ENCODE data around the gene SLAMF9. TPM values are rescaled to one million over a fixed set of nuclear protein-coding genes. Genes with fewer than 3 reads are reported as not detected.
A peak's percentile ranks its signal among the peaks of the same experiment; 100 is the strongest.

SLAMF9 gene
- total RNA-seq, 4 donors from 2014 or later = not detected

GRCh38 chr1:159968901-159969300 is 14.9 kb upstream of the SLAMF9 start:
- intact Hi-C loops (cut with DNase I; ENCODE audit: low total_unique reads) = no loop called here
- peak in 1 of 2 donors; percentile 14 for DNase-seq (ENCODE audit: low spot score in 2 of 2)
- TF ChIP-seq CTCF (IDR thresholded peaks at IDR 0.05) = no peak
- no peak for TF ChIP-seq POLR2A (IDR thresholded peaks at IDR 0.05)
- no peak overlapping the region for H3K4me3 ChIP-seq (ENCODE audit: low read depth, poor library complexity, severe bottlenecking)
- 96 to 97% methylated on average over 3 of the region's 3 CpGs for WGBS, 2 donors

GRCh38 chr1:159965263-159965662 is 11.2 kb upstream of the SLAMF9 start:
- TF ChIP-seq POLR2A (IDR thresholded peaks at IDR 0.05) = no peak
- TF ChIP-seq CTCF (IDR thresholded peaks at IDR 0.05) = no peak
- intact Hi-C loops (cut with DNase I; ENCODE audit: low total_unique reads) = no loop called here
- no peak overlapping the region for H3K4me3 ChIP-seq (ENCODE audit: low read depth, poor library complexity, severe bottlenecking)
- 62 to 63% methylated on average over 2 of the region's 2 CpGs for WGBS, 2 donors
- peak in 1 of 2 donors; percentile 37 for DNase-seq (ENCODE audit: low spot score in 2 of 2)

GRCh38 chr1:159964144-159964543 is 10.1 kb upstream of the SLAMF9 start:
- H3K4me3 ChIP-seq (ENCODE audit: low read depth, poor library complexity, severe bottlenecking) = no peak overlapping the region
- WGBS, 2 donors = 62 to 68% methylated on average over 3 of the region's 3 CpGs
- no peak for DNase-seq (ENCODE audit: low spot score in 2 of 2)
- TF ChIP-seq POLR2A (IDR thresholded peaks at IDR 0.05) = no peak
- no peak for TF ChIP-seq CTCF (IDR thresholded peaks at IDR 0.05)
- intact Hi-C loops (cut with DNase I; ENCODE audit: low total_unique reads) = no loop called here

GRCh38 chr1:159962176-159962575 is 8.1 kb upstream of the SLAMF9 start:
- intact Hi-C loops (cut with DNase I; ENCODE audit: low total_unique reads) = no loop called here
- TF ChIP-seq CTCF (IDR thresholded peaks at IDR 0.05) (no peak), POLR2A (IDR thresholded peaks at IDR 0.05) (no peak)
- DNase-seq (ENCODE audit: low spot score in 2 of 2) = peak in 1 of 2 donors; percentile 85
- 66 to 77% methylated on average over 11 of the region's 11 CpGs for WGBS, 2 donors
- H3K4me3 ChIP-seq (ENCODE audit: low read depth, poor library complexity, severe bottlenecking) = no peak overlapping the region

GRCh38 chr1:159961636-159962035 is 7.6 kb upstream of the SLAMF9 start:
- no peak overlapping the region for H3K4me3 ChIP-seq (ENCODE audit: low read depth, poor library complexity, severe bottlenecking)
- TF ChIP-seq CTCF (IDR thresholded peaks at IDR 0.05) (no peak), POLR2A (IDR thresholded peaks at IDR 0.05) (no peak)
- 51 to 63% methylated on average over 15 of the region's 15 CpGs for WGBS, 2 donors
- intact Hi-C loops (cut with DNase I; ENCODE audit: low total_unique reads) = no loop called here
- DNase-seq (ENCODE audit: low spot score in 2 of 2) = peak in 1 of 2 donors; percentile 79

- no peak overlapping the region for H3K4me3 ChIP-seq (ENCODE audit: low read depth, poor library complexity, severe bottlenecking)
- 15 to 18% methylated on average over 5 of the region's 5 CpGs for WGBS, 2 donors
- DNase-seq (ENCODE audit: low spot score in 2 of 2) = peak; percentile 78 to 87
- TF ChIP-seq POLR2A (IDR thresholded peaks at IDR 0.05) (no peak), CTCF (IDR thresholded peaks at IDR 0.05) (no peak)
- intact Hi-C loops (cut with DNase I; ENCODE audit: low total_unique reads) = no loop called here
These were observed 6.8 kb upstream of the SLAMF9 start for GRCh38 chr1:159960721-159961381.
